HUDEP-2 (cell line): ENCODE results near the gene WNT3A.
A peak's percentile ranks its signal among the peaks of the same experiment; 100 is the strongest.
"Not testable (repeated sequence)": the region's sequence is repeated elsewhere in the genome, so short reads cannot be mapped to it uniquely, and the experiment has no call there.

Experiments
- DNase-seq, 76 experiments: peaks; one replicate each; lab custom pipeline; 2025; ENCODE audit not compliant: unreplicated experiment in 76 of 76; lab: John Stamatoyannopoulos, UW

WNT3A gene

GRCh38 chr1:228009828-228010775 lies 3.3 kb downstream of the WNT3A start:
- DNase-seq = no peak

- no peak for DNase-seq
Measured at GRCh38 chr1:228010921-228011320, 4.1 kb downstream of the WNT3A start.

GRCh38 chr1:228011721-228012311 lies 5.0 kb downstream of the WNT3A start:
- no peak for DNase-seq

GRCh38 chr1:228012555-228012954 lies 5.8 kb downstream of the WNT3A start:
- no peak for DNase-seq

- no peak for DNase-seq
Measured at GRCh38 chr1:228013131-228013934, 6.5 kb downstream of the WNT3A start.

GRCh38 chr1:228013935-228014930 lies 7.4 kb downstream of the WNT3A start:
- DNase-seq = peak in 5 of 76 experiments; percentile 6 to 27 (median 8)

- DNase-seq = no peak
Measured at GRCh38 chr1:228015276-228016180, 8.7 kb downstream of the WNT3A start.

GRCh38 chr1:228016181-228016510 lies 9.3 kb downstream of the WNT3A start:
- no peak for DNase-seq

GRCh38 chr1:228016653-228017355 lies 10.0 kb downstream of the WNT3A start:
- DNase-seq = no peak

GRCh38 chr1:228017356-228018124 lies 10.7 kb downstream of the WNT3A start:
- DNase-seq = no peak

- no peak for DNase-seq
Measured at GRCh38 chr1:228018125-228018398, 11.3 kb downstream of the WNT3A start.

GRCh38 chr1:228018961-228019721 lies 12.3 kb downstream of the WNT3A start:
- no peak for DNase-seq

GRCh38 chr1:228019722-228020083 lies 12.9 kb downstream of the WNT3A start:
- not testable (repeated sequence) for DNase-seq

GRCh38 chr1:228020686-228021354 lies 14.0 kb downstream of the WNT3A start:
- DNase-seq = no peak

GRCh38 chr1:228021355-228022030 lies 14.7 kb downstream of the WNT3A start:
- DNase-seq = no peak

GRCh38 chr1:228022571-228023293 lies 15.9 kb downstream of the WNT3A start:
- DNase-seq = no peak
